Esophagus squamous epithelium (tissue), 4 donors: ENCODE measurements around the gene RMND5B.

Experiments
- CTCF ChIP-seq, 6 experiments: fragments of 450-650 bp in 4 of 6; fragments of 200-600 bp in 2 of 6; sonication (generic) in 2 of 6; IDR thresholded peaks; one replicate each; pipeline ENCODE4 v1.5.1; 2016 to 2019; ENCODE audit warnings: antibody characterized with exemption in 6 of 6, mild to moderate bottlenecking in 4 of 6, moderate library complexity in 4 of 6
- POLR2A ChIP-seq, 4 donors: fragments of 450-650 bp; IDR thresholded peaks; one replicate each; pipeline ENCODE4 v1.6.1; 2017; ENCODE audit warnings: antibody characterized with exemption in 4 of 4, mild to moderate bottlenecking in 4 of 4, moderate library complexity in 3 of 4

GRCh38 chr5:178083922-178084321, 46.9 kb upstream of the RMND5B start:
- TF ChIP-seq POLR2A (IDR thresholded peaks at IDR 0.05) (no peak), CTCF (IDR thresholded peaks at IDR 0.05) (no peak)
